NCI-H446 (cell line): ENCODE results near the gene CELSR1.

Experiments used
- DNase-seq, 2 experiments: peaks; one replicate each; lab custom pipeline; 2025; lab: John Stamatoyannopoulos, UW

CELSR1 gene

DNA sequence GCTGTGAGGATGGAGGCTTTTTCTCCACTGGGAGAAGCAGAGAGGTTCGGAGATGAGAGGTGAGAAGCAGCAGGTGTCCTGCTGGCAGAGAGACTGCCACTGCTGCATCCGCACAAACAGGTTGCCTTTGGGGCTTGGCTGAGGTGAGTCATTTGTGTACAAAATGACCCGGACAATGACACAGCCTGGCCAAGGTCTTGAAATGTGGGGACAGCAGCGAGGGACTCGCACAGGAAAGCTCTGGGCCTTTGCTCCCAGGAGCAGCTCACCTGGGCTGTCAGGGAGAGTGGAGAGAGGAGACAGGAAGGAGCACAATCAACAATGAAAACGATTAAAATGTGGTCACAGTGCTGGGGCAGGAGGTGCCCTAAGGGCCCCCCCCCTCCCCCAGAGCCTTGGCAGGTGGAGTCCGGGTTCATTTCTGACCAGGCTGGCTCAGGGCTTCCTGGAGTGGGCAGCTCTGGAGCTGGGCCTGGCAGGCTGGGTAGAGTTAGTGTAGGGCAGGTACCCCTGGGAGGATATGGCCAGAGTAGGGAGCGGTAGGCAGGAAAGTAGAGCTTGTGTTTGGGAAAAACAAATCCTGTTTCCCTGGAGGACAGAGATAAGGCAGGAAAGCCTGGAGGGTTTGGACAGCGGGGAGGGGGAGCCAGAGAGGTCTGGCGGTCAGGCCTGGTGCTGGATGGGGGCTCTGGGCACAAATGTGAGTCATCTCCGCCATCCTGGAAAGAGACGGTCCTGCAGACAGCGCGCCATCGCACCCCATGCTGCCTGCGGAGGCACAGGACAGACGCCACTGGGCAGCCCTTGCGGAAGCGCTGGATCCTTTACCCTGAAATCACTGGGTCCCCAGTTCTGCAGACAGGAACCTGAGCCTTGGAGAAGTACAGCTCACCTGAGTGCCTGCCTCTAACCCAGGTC, 37.8 kb upstream of the CELSR1 start:
- DNase-seq, result no peak

DNA sequence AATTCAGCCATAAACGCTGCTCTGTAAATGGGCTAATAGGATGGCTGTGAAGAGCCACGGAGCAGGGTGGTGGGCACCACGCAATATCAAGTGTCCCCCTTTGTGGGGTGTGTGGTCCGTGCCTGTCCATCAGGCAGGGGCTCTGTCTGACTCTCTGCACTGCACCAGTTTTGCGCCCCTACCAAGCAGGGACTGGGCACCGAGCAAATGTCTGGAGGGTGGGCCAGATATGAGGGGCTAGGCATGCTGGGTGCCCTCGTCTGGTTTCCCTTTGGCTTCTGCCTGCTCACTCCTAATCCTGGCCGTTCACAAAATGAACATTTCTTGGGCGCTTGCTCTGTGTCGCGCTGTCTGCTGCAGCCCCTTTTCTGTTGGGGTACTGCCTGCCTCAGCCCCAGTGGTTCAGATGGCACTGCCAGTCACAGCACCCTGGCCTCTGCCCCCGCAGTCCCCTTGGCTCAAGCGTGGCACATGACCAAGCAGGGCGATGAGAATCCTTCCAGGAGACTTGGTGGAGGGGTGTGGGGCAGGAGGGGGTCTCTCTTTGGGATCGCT, 37.1 kb upstream of the CELSR1 start:
- DNase-seq, result no peak

DNA sequence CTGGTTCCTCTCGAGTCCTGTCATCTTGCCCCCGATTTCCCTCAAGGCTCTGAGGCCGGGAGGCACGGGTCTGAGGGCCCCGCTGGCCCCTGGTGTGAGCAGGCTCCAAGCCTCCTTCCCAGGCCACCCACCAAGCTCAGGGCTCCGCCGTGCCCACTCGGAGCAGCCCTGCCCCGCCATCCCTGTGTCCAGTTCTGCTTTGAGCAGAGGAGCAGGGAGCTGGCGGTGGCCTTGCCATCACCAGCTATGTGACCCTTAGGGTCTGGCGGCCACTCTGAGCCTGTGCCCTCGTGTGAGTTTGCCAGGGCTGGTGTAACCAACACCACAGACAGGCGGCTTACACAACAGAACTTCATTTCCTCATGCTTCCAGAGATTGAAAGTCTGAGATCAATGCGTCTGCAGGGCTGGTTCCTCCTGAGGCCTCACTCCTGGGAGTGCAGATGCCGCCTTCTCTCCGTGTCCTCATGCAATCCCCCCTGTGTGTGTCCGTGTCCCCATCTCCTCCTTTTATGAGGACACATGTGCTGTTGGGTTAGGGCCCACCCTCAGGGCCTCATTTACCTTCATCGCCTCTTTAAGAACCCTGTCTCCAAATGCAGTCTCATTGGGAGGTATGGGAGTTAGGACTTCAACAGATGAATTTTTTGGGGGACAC, 36.5 kb upstream of the CELSR1 start:
- DNase-seq, result no peak

DNA sequence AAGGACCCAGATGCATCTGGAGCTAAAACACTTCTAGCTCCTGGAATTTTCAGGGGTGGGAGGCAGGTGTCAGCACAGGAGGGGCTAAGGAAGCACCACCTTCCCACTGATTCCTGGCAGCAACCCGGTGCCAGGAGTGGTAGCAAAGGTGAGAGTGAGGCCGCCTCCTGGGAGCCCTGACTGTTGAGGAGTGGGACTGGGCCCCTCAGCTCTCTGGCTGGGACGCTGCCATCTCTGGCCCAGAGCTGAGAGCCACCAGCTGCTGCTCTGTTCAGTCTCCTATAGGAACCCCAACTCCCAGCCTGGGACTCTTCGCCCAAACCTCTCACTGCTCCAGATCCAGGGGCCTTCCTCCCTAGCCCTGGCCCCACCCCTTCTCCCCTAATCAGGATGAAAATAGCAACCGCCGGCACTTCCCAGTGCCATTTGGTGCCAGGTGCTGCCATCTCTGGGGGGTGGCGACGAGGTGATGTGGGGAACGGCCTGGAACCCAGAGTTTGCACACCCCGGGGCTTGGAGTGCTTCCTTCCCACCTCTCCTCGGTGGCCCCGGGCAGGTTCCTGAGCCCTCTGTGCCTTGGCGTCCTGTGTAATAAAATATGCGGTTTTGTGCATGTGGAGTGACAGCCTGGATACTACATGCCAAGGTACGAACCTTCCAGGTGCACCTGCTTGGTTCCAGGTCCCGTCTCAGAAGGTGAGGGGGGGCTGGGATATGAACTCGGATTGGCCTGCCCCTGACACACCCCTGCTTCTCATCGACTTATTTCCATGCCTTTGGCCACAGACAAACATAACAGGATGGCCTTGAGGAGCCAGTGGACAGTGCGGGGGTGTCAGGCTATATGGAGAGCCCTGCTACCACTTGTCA, 35.7 kb upstream of the CELSR1 start:
- DNase-seq, result no peak

DNA sequence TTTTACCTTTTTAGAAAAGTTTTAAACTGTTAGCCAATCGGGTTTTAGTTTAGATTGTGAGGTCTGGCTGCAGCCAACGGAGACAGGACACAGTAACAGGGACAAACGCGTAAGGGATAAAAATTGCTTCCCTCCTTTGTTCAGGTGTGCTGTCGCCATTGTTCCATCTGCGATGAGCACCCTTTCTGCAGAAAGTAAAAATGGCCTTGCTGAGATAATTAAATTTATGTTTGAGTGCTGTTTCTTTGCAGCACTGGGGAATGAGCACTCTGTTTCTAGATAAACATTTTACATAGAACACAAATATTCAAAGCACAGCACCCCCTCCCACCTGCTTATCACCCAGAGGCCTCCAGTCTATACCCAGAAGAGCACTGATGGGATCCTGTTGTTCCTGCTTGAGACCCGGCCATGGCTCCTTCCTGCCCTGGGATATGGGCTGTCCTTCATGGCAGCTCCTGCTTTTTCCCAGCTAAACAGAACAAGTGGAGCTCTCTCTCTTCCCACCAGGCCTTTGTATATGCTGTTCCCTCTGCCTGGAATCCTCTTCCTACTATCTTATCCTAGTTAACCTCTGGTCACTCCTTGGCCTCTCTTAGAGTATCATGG, 34.3 kb upstream of the CELSR1 start:
- no peak for DNase-seq

DNA sequence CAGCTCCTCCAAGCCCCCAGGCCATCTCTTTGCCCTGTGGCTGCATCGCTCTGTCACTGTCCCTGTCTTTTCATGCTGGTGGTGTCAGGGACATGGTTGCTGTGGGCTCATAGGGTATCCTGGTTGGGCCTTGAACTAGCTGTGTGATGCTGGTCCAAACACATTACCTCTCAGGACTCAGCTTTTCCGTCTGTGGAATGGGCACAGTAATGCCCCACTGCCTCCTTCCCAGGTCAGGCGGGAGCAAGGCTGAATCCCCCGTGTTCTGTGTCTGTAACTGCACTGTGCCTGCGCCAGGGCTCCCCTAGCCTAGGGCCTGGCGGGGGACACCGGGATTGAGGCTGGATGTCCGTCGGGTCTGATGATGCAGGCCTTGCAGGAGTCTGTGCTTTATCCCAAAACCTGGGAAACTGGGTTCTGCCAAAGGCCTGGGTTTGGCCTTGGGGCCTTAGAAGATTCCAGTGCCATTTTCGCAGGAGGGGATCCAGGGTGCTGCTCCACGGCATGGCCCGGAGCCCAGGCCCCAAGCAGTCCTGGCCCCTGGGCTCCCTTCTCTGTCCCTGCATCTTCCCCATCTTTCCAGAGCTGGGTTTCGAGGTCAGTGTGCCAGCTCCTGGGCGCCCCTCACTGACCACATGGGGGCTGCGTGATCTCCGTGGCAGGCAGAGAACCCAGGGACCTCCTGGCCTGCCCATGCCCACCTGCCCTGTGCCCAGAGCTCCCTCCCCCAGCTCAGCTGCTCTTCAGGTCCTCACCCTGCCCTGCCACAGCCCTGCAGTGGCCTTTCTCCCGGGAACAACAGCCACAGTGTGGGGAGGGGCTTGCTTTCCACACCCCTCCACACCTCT, 32.7 kb upstream of the CELSR1 start:
- DNase-seq, result no peak

DNA sequence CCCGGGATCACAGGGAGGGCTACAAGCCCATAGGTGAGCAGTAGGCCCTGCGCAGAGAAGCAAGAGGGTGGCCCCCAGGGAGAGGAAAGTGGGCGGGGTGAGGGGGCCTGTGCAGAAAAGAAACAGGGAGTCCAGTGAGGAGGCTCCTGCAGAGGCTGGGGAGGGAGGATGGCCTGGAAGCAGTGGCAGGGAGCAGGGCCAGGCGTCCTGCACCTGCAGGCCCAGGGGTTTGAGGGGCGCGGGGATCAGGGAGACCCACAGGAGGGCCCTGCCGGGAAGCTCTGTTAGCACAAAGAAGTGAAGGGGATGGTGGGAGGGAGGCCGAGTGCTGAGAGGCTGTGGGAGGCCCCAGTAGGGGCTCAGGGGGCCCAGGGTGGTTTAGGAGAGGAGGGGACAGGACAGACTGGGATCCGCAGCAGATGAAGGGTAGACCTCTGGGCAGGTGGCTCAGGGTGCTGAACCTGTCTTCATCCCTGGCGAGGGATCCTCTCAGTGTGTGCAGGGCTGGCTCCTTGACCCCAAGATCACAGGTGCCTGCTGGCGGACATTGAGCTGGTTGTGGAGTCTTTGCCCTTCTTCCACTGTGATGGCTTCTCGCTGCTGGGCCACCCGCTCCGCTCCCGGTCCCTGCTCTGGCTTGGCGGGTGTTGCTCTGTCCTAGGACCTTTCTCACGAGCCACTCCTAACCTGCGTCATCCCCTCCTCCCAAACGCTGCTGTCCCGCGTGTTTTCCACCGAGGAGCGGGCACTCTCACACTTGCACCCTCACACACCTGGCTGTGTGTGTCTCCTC, 31.8 kb upstream of the CELSR1 start:
- DNase-seq, result no peak

DNA sequence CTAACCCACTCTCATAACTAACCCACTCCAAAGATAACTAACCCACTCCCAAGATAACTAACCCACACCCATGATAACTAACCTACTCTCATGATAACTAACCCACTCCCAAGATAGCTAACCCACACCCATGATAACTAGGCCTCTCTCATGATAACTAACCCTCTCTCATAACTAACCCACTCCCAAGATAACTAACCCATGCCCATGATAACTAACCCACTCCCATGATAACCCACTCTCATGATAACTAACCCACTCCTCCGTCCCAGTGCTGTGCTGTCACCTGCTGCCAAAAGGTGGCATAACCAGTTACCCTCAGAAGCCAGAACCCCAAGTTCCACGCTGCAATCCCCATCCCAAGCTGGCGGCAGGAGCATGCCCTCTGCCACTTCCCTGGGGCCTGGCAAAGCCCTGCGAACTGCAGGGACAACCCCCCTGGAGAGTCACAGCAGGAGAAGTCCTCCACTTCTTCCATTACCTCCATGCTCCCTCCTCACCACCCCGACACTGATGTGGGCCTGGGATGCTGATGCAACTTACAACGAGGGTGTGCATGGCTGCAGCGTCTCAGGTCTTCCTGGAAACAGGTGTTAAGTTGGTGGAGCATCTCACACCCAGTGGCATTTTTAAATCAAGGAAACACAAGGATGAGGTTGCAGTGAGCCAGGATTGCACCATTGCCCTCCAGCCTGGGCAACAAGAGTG, 30.8 kb upstream of the CELSR1 start:
- DNase-seq, result no peak

DNA sequence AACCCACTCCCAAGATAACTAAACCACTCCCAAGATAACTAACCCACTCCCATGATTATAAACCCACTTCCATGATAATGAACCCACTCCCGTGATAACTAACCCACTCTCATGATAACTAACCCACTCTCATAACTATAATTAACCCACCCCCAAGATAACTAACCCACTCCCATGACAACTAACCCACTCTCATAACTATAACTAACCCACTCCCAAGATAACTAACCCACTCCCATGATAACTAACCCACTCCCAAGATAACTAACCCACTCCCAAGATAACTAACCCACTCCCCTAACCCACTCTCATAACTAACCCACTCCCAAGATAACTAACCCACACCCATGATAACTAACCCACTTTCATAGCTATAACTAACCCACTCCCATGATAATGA, 30.1 kb upstream of the CELSR1 start:
- no peak for DNase-seq

DNA sequence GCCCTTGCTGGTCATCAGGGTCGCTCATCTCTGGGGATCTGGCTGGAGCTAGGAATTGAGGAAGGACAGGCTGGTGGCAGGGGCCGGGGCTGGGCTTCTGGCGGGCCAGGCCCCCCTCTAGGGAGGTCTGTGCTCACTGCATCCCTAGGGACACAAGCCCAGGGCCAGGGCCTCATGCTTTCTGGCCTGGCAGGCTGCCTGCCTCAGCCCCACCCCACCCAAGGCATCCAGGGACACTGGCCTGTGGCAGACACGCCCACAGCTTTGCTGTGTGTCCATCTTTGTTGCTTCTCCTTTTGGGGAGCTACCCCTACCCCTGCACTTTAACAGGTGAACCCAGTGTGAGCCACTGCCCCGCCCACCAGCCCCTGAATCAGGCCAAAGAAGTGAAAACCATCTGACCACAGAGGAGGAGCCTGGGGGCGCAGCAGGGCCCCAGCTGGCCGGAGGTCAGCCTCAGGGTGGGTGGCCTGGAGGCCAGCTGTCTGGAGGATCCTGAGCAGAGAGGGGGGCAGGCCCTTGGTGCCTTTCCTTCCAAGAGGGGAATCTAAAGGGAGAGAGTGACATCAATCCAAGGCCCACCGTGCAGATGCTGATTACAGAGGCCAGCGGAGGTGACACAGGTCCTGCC, 26.8 kb upstream of the CELSR1 start:
- peak in 1 of 2 experiments; percentile 18 for DNase-seq

DNA sequence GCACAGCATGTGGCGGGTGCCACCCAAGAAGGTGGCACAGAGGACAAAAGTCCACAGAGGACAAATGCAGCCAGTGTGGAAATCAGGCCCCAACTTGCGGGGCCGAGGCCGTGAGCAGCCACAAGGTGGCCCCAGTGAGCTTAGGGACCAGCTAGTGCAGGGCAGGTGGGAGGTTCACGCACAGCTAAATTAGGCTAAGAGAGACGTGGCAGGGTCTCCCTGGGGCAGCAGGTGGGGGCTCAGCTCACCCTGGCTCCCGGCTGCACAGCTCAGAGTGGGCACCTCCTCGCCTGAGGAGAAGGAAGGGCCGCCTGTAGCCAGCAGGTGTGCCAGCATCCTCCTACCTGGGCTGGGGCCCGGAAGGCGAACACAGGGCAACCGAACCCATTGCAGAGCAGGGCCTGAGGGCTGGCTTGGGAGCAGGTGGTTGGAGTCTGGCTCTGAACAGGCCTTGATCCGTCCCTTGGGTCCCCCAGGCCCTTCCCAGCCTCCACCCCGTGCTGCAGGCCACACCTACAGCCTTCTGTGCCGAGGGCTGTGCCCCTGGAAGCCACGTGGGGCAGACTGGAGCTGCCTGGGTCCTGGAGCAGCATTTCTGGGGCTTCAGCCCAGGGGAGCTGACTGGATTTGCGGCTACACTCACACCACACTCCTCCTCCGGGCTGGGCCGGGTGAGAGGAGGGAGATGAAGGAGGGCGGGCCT, 26.1 kb upstream of the CELSR1 start:
- peak; percentile 16 to 74 for DNase-seq

DNA sequence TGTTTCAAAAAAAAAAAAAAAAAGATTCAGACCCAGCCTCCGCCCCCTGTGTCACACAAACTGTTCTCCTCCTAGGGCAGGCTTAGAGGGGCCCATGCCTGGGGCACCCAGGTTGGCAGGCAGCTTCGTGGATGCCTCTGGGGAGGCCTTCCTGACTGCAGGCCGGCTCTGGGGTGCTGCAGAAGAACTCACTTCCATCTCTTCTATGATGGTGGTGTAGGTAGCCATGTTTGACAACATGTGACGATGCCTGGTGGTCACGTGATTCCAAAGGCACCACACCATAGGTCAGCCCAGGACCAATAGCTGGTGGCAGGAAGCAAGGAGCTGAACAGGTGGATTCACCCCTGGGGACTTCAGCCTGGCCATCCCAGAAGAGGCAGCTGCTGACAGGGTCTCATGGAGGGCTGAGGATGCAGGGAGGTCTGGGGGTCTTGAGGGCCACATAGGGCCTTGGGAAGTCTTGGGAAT, 24.1 kb upstream of the CELSR1 start:
- DNase-seq, result peak in 1 of 2 experiments; percentile 60

DNA sequence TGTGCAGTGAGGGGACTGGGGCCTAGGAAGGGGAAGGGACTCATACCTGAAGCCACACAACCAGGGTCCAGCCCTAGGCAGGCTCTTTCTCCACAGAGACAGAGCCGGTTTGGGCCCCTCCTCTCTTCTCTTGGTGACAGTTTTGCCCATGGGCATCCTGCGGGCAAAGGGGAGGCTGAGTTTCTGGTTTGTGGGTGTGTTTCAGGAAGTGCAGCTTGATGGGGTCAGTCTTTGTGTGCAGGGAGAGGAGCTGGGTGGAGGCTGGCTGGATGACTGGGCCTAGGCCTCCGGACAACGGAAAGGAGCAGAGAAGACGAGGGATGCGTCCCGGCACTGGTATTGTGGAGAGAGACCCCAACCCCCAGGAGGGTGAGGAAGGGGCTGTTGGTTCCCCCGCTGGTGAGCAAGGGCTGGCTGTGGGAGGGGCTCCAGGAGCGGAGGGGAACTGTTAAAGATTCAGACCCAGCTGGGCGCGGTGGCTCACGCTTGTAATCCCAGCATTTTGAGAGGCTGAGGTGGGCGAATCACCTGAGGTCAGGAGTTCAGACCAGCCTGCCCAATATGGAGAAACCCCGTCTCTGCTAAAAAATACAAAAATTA, 23.4 kb upstream of the CELSR1 start:
- DNase-seq, result no peak

DNA sequence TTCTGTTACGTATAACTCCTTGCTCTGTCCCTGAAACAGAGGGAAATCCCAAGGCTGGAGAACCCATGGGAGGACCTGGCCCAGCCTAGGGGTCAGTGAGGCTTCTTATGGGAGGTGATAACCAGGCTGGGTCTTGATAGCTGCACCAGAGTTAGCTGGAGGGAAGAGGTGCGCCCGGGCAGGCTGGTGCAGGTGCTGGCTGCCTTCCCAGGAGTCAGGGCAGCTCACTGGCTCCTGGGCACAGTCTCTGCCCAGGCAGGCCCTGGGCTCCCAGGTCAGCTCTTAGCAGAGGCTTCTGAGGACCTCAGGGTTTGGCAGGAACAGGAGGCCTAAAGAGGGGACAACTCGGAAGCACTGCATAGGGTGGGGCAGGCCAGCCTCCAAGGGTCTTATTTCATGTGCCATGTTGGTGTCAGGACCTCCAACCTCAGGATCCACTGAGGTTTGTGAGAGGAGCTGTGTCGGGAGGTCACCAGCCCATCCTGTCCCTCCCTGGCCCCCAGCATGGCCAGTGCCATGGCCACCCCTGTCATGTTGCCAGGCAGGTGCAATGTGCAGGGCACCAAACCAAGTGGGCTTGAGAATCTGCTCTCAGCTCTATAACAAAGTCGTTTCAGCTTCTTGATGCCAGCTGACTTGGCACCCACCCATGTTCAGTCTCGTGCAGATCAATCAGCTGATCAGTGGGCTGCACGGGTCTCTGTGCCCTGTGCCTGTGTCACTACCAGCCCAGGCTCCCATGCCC, 20.5 kb upstream of the CELSR1 start:
- DNase-seq, result no peak

DNA sequence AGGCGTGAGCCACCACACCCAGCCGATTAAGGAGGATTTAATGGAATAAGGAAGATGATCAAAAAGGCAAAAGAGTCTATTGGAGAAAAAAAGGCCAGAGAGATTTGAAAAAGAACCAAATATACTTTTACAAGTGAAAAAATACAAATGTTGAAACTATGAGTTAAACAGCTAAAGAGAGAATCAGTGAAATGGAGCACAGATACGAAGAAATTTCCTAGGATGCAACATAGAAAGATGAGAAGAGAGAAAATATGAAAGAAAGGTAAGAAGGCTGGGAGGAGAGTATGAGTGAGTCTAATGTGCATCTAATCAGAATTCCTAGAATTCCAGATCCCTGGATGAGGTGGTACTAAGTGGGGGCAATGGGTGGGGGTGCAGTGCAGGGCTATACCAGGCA, 19.4 kb upstream of the CELSR1 start:
- no peak for DNase-seq

DNA sequence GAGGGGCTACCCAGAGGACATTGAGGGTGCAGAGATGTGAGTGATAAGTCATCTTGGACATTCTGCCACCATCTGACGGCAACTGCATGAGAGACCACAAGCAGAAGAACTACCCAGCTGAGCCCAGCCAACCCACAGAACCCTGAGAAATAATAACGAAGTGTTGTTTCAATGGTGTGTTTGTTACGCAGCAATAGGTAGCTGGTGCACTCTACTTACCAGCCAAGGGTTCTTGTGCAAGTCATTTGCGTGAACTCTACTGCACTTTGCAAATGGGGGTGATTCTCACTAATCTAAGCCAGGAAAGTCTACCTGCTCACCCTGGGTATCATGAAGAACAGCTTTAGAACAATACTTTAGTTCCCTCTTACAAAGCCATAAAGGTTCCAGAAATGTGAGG, 15.8 kb upstream of the CELSR1 start:
- no peak for DNase-seq

DNA sequence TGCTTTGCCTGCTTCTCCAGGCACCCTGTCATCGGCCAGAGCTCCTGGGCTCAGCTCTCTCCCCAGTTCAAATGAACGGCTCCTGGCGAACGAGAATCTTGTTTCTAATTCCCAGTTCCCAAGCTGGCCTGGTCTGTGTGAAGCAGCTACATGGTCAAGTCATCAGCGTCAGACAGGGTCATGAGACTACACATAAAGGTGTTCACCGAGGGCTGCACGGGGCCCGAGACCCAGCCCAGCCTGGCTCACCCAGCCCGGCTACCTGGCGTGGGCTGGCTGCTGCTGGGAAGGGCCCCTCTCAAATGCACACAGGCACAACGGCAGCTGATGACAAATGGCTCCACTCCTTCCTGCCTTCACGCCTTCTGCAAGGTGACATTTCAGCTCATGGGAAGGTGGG, 14.6 kb upstream of the CELSR1 start:
- DNase-seq, result no peak
